HEK293 (cell line): Measurements from ENCODE around the gene PC.

ENCODE experiments used
- EGR2 ChIP-seq: fragments of 450-650 bp; formaldehyde crosslinking; IDR thresholded peaks from 2 replicates; pipeline ENCODE4 v1.5.1; 2016; ENCODE audit warnings: low read depth, missing biosample characterization, missing genetic modification characterization
- HOXC10 ChIP-seq: sonication (generic); formaldehyde crosslinking; IDR thresholded peaks from 2 replicates; pipeline ENCODE4 v1.8.1; 2023; ENCODE audit warnings: mild to moderate bottlenecking, missing genetic modification reagents
- KLF8 ChIP-seq: fragments of 450-650 bp; formaldehyde crosslinking; IDR thresholded peaks from 2 replicates; pipeline ENCODE4 v1.5.1; 2016; ENCODE audit warnings: missing biosample characterization, missing genetic modification characterization
- SCRT2 ChIP-seq: fragments of 450-650 bp; formaldehyde crosslinking; IDR thresholded peaks from 2 replicates; pipeline ENCODE4 v1.5.1; 2016; ENCODE audit warnings: missing biosample characterization, missing genetic modification characterization
- SETDB1 ChIP-seq: IDR thresholded peaks from one replicate; pipeline ENCODE4 v1.6.1; 2017; ENCODE audit warnings: mild to moderate bottlenecking, low read length, moderate library complexity, mixed read lengths; ENCODE audit not compliant: insufficient read length
- ZBTB1 ChIP-seq: fragments of 450-650 bp; formaldehyde crosslinking; IDR thresholded peaks from 2 replicates; pipeline ENCODE4 v1.5.1; 2016; ENCODE audit warnings: missing biosample characterization, missing genetic modification characterization
- ZBTB17 ChIP-seq: fragments of 450-650 bp; formaldehyde crosslinking; IDR thresholded peaks from 2 replicates; pipeline ENCODE4 v1.5.1; 2016; ENCODE audit warnings: missing biosample characterization, missing genetic modification characterization
- ZFP69B ChIP-seq: fragments of 450-650 bp; formaldehyde crosslinking; IDR thresholded peaks from 2 replicates; pipeline ENCODE4 v1.5.1; 2016; ENCODE audit warnings: missing biosample characterization, missing genetic modification characterization
- ZNF112 ChIP-seq: fragments of 450-650 bp; formaldehyde crosslinking; IDR thresholded peaks from 2 replicates; pipeline ENCODE4 v1.5.0; 2017; ENCODE audit warnings: missing biosample characterization, missing genetic modification characterization
- ZNF114 ChIP-seq: fragments of 450-650 bp; formaldehyde crosslinking; IDR thresholded peaks from 2 replicates; pipeline ENCODE4 v1.5.0; 2017; ENCODE audit warnings: missing biosample characterization, missing genetic modification characterization
- ZNF132 ChIP-seq: fragments of 450-650 bp; formaldehyde crosslinking; IDR thresholded peaks from 2 replicates; pipeline ENCODE4 v1.5.1; 2017; ENCODE audit warnings: missing biosample characterization, missing genetic modification characterization, borderline replicate concordance
- ZNF174 ChIP-seq: fragments of 450-650 bp; formaldehyde crosslinking; IDR thresholded peaks from 2 replicates; pipeline ENCODE4 v1.5.0; 2017; ENCODE audit warnings: missing biosample characterization, mild to moderate bottlenecking, missing genetic modification characterization
- ZNF239 ChIP-seq: fragments of 450-650 bp; formaldehyde crosslinking; IDR thresholded peaks from 2 replicates; pipeline ENCODE4 v1.5.1; 2016; ENCODE audit warnings: missing biosample characterization, missing genetic modification characterization
- ZNF266 ChIP-seq: fragments of 450-650 bp; formaldehyde crosslinking; IDR thresholded peaks from 2 replicates; pipeline ENCODE4 v1.5.1; 2016; ENCODE audit warnings: missing biosample characterization, missing genetic modification characterization, low read depth
- ZNF292 ChIP-seq: fragments of 450-650 bp; formaldehyde crosslinking; IDR thresholded peaks from 2 replicates; pipeline ENCODE4 v1.5.1; 2016; ENCODE audit warnings: low read depth, missing biosample characterization, missing genetic modification characterization, borderline replicate concordance
- ZNF324 ChIP-seq: fragments of 450-650 bp; formaldehyde crosslinking; IDR thresholded peaks from 2 replicates; pipeline ENCODE4 v1.5.1; 2016; ENCODE audit warnings: missing biosample characterization, missing genetic modification characterization
- ZNF391 ChIP-seq: fragments of 450-650 bp; formaldehyde crosslinking; IDR thresholded peaks from 2 replicates; pipeline ENCODE4 v1.5.1; 2016; ENCODE audit warnings: low read depth, missing biosample characterization, missing genetic modification characterization, borderline replicate concordance
- ZNF423 ChIP-seq: fragments of 450-650 bp; formaldehyde crosslinking; IDR thresholded peaks from 2 replicates; pipeline ENCODE4 v1.5.1; 2016; ENCODE audit warnings: missing biosample characterization, missing genetic modification characterization
- ZNF510 ChIP-seq: fragments of 450-650 bp; formaldehyde crosslinking; IDR thresholded peaks from 2 replicates; pipeline ENCODE4 v1.5.1; 2018; ENCODE audit warnings: mild to moderate bottlenecking, missing genetic modification characterization, missing biosample characterization; ENCODE audit not compliant: insufficient replicate concordance
- ZNF530 ChIP-seq: fragments of 450-650 bp; formaldehyde crosslinking; IDR thresholded peaks from 2 replicates; pipeline ENCODE4 v1.5.1; 2016; ENCODE audit warnings: low read depth, missing biosample characterization, missing genetic modification characterization
- ZNF544 ChIP-seq: fragments of 450-650 bp; formaldehyde crosslinking; IDR thresholded peaks from 2 replicates; pipeline ENCODE4 v1.5.0; 2017; ENCODE audit warnings: missing biosample characterization, missing genetic modification characterization
- ZNF549 ChIP-seq: fragments of 450-650 bp; IDR thresholded peaks from 2 replicates; pipeline ENCODE4 v1.5.1; 2018; ENCODE audit warnings: missing biosample characterization, missing genetic modification characterization, mild to moderate bottlenecking, inconsistent platforms, moderate library complexity
- ZNF560 ChIP-seq: fragments of 450-650 bp; formaldehyde crosslinking; IDR thresholded peaks from 2 replicates; pipeline ENCODE4 v1.5.1; 2017; ENCODE audit warnings: missing biosample characterization, missing genetic modification characterization, borderline replicate concordance
- ZNF561 ChIP-seq: fragments of 450-650 bp; IDR thresholded peaks from 2 replicates; pipeline ENCODE4 v1.5.1; 2018; ENCODE audit warnings: missing biosample characterization, missing genetic modification characterization, borderline replicate concordance
- ZNF585B ChIP-seq: fragments of 450-650 bp; formaldehyde crosslinking; IDR thresholded peaks from 2 replicates; pipeline ENCODE4 v1.5.1; 2016; ENCODE audit warnings: missing biosample characterization, missing genetic modification characterization
- ZNF596 ChIP-seq: fragments of 450-650 bp; IDR thresholded peaks from 2 replicates; pipeline ENCODE4 v1.5.0; 2018; ENCODE audit warnings: missing biosample characterization, mild to moderate bottlenecking, missing genetic modification characterization, moderate library complexity
- ZNF623 ChIP-seq: fragments of 450-650 bp; formaldehyde crosslinking; IDR thresholded peaks from 2 replicates; pipeline ENCODE4 v1.5.1; 2016; ENCODE audit warnings: missing biosample characterization, missing genetic modification characterization
- ZNF624 ChIP-seq: fragments of 450-650 bp; formaldehyde crosslinking; IDR thresholded peaks from 2 replicates; pipeline ENCODE4 v1.5.1; 2017; ENCODE audit warnings: missing biosample characterization, missing genetic modification characterization
- ZNF677 ChIP-seq: fragments of 450-650 bp; IDR thresholded peaks from 2 replicates; pipeline ENCODE4 v1.5.0; 2018; ENCODE audit warnings: missing biosample characterization, mild to moderate bottlenecking, missing genetic modification characterization, moderate library complexity
- ZNF707 ChIP-seq: fragments of 450-650 bp; formaldehyde crosslinking; IDR thresholded peaks from 2 replicates; pipeline ENCODE4 v1.5.1; 2016; ENCODE audit warnings: missing biosample characterization, missing genetic modification characterization
- ZNF792 ChIP-seq: fragments of 450-650 bp; formaldehyde crosslinking; IDR thresholded peaks from 2 replicates; pipeline ENCODE4 v1.5.1; 2016; ENCODE audit warnings: missing biosample characterization, missing genetic modification characterization
- ZSCAN23 ChIP-seq: fragments of 450-650 bp; formaldehyde crosslinking; IDR thresholded peaks from 2 replicates; pipeline ENCODE4 v1.5.1; 2016; ENCODE audit warnings: missing biosample characterization, missing genetic modification characterization
- TF ChIP-seq, protein P1 (sequence below): fragments of 450-650 bp; formaldehyde crosslinking; optimal IDR thresholded peaks from 2 replicates; pipeline ENCODE3; 2016; ENCODE audit warnings: missing biosample characterization, mild to moderate bottlenecking, missing genetic modification characterization
- TF ChIP-seq, protein P2 (sequence below): fragments of 450-650 bp; formaldehyde crosslinking; IDR thresholded peaks from 2 replicates; pipeline ENCODE4 v1.5.1; 2017; ENCODE audit warnings: missing biosample characterization, missing genetic modification characterization
- TF ChIP-seq, protein P3 (sequence below): fragments of 450-650 bp; formaldehyde crosslinking; IDR thresholded peaks from 2 replicates; pipeline ENCODE4; 2016; ENCODE audit warnings: missing biosample characterization, missing genetic modification characterization
- TF ChIP-seq, protein P4 (sequence below): fragments of 450-650 bp; formaldehyde crosslinking; IDR thresholded peaks from 2 replicates; pipeline ENCODE4 v1.5.1; 2016; ENCODE audit warnings: missing biosample characterization, missing genetic modification characterization
- TF ChIP-seq, protein P5 (sequence below): fragments of 450-650 bp; formaldehyde crosslinking; IDR thresholded peaks from 2 replicates; pipeline ENCODE4 v1.5.1; 2016; ENCODE audit warnings: missing biosample characterization, missing genetic modification characterization

PC gene

DNA sequence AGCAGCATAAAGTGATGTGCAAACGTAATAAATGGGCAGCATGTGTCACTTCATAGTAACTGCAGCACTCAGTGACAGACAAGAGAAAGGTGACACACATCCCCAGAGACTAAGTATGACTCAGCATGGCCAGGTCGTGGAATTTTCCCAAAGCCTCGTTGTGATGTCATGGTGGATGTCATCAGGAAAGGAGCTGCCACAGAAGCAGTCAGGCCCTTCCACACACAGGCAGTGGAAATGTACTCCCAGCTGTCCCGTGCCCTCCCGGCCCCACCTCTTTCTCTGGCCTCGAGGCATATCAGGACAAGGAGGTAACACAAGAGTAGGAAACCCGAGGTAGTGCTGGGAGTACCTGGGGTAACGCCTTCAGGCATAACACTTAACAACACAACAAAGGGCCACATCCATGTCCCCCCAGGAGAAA, 8.1 kb downstream of the PC start (continued):
- TF ChIP-seq, protein P1, sequence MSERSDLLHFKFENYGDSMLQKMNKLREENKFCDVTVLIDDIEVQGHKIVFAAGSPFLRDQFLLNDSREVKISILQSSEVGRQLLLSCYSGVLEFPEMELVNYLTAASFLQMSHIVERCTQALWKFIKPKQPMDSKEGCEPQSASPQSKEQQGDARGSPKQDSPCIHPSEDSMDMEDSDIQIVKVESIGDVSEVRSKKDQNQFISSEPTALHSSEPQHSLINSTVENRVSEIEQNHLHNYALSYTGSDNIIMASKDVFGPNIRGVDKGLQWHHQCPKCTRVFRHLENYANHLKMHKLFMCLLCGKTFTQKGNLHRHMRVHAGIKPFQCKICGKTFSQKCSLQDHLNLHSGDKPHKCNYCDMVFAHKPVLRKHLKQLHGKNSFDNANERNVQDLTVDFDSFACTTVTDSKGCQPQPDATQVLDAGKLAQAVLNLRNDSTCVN (tag by site-specific recombination) = no peak
- peak; percentile 73 for TF ChIP-seq ZNF324 (tag by site-specific recombination)
- no peak for TF ChIP-seq ZNF530 (tag by site-specific recombination)
- no peak for TF ChIP-seq ZNF423 (tag by site-specific recombination)
- TF ChIP-seq ZNF112 (tag by site-specific recombination) = no peak
- no peak for TF ChIP-seq ZSCAN23 (tag by site-specific recombination)
- TF ChIP-seq ZNF174 = no peak
- no peak for TF ChIP-seq ZNF677 (tag by site-specific recombination)
- no peak for TF ChIP-seq ZNF239 (tag by site-specific recombination)
- TF ChIP-seq ZNF585B (tag by site-specific recombination) = no peak
- no peak for TF ChIP-seq ZNF114
- no peak for TF ChIP-seq ZNF623 (tag by site-specific recombination)
- TF ChIP-seq SETDB1 = no peak
- no peak for TF ChIP-seq EGR2
- no peak for TF ChIP-seq ZNF132 (tag by site-specific recombination)
- TF ChIP-seq ZNF624 (tag by site-specific recombination) = no peak
- TF ChIP-seq HOXC10 (CRISPR knock-in tag) = no peak
- no peak for TF ChIP-seq ZNF266 (tag by site-specific recombination)
- no peak for TF ChIP-seq ZNF549 (tag by site-specific recombination)
- peak; percentile 82 for TF ChIP-seq ZFP69B (tag by site-specific recombination)
- no peak for TF ChIP-seq ZNF510 (tag by site-specific recombination)
- TF ChIP-seq ZNF391 = no peak
- no peak for TF ChIP-seq ZNF792 (tag by site-specific recombination)
- no peak for TF ChIP-seq SCRT2
- peak; percentile 54; the same call in 1 of the 2 replicates for TF ChIP-seq KLF8
- TF ChIP-seq ZNF292 (tag by site-specific recombination) = no peak
- peak; percentile 56; the same call in 1 of the 2 replicates for TF ChIP-seq ZBTB17
- TF ChIP-seq, protein P2, sequence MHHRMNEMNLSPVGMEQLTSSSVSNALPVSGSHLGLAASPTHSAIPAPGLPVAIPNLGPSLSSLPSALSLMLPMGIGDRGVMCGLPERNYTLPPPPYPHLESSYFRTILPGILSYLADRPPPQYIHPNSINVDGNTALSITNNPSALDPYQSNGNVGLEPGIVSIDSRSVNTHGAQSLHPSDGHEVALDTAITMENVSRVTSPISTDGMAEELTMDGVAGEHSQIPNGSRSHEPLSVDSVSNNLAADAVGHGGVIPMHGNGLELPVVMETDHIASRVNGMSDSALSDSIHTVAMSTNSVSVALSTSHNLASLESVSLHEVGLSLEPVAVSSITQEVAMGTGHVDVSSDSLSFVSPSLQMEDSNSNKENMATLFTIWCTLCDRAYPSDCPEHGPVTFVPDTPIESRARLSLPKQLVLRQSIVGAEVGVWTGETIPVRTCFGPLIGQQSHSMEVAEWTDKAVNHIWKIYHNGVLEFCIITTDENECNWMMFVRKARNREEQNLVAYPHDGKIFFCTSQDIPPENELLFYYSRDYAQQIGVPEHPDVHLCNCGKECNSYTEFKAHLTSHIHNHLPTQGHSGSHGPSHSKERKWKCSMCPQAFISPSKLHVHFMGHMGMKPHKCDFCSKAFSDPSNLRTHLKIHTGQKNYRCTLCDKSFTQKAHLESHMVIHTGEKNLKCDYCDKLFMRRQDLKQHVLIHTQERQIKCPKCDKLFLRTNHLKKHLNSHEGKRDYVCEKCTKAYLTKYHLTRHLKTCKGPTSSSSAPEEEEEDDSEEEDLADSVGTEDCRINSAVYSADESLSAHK (tag by site-specific recombination) = no peak
- TF ChIP-seq ZNF596 (tag by site-specific recombination) = no peak
- no peak for TF ChIP-seq ZNF561 (tag by site-specific recombination)
- no peak for TF ChIP-seq ZNF707
- TF ChIP-seq, protein P3, sequence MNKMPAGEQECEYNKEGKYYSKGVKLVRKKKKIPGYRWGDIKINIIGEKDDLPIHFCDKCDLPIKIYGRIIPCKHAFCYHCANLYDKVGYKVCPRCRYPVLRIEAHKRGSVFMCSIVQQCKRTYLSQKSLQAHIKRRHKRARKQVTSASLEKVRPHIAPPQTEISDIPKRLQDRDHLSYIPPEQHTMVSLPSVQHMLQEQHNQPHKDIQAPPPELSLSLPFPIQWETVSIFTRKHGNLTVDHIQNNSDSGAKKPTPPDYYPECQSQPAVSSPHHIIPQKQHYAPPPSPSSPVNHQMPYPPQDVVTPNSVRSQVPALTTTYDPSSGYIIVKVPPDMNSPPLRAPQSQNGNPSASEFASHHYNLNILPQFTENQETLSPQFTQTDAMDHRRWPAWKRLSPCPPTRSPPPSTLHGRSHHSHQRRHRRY (tag by site-specific recombination) = no peak
- TF ChIP-seq, protein P4, sequence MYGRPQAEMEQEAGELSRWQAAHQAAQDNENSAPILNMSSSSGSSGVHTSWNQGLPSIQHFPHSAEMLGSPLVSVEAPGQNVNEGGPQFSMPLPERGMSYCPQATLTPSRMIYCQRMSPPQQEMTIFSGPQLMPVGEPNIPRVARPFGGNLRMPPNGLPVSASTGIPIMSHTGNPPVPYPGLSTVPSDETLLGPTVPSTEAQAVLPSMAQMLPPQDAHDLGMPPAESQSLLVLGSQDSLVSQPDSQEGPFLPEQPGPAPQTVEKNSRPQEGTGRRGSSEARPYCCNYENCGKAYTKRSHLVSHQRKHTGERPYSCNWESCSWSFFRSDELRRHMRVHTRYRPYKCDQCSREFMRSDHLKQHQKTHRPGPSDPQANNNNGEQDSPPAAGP (tag by site-specific recombination) = peak; percentile 90
- TF ChIP-seq, protein P5, sequence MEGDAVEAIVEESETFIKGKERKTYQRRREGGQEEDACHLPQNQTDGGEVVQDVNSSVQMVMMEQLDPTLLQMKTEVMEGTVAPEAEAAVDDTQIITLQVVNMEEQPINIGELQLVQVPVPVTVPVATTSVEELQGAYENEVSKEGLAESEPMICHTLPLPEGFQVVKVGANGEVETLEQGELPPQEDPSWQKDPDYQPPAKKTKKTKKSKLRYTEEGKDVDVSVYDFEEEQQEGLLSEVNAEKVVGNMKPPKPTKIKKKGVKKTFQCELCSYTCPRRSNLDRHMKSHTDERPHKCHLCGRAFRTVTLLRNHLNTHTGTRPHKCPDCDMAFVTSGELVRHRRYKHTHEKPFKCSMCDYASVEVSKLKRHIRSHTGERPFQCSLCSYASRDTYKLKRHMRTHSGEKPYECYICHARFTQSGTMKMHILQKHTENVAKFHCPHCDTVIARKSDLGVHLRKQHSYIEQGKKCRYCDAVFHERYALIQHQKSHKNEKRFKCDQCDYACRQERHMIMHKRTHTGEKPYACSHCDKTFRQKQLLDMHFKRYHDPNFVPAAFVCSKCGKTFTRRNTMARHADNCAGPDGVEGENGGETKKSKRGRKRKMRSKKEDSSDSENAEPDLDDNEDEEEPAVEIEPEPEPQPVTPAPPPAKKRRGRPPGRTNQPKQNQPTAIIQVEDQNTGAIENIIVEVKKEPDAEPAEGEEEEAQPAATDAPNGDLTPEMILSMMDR (tag by site-specific recombination) = no peak
- no peak for TF ChIP-seq ZNF544 (tag by site-specific recombination)
- no peak for TF ChIP-seq ZBTB1
- TF ChIP-seq ZNF560 (tag by site-specific recombination) = no peak
